Measurements from ENCODE around the gene ZNF23. TPM values are rescaled to one million over a fixed set of nuclear protein-coding genes. Genes with fewer than 3 reads are reported as not detected.

The ZNF23 gene
- total RNA-seq, 3 donors from 2014 or later (not counting 1 experiment from before 2014, with no cell fraction given), result 7.2 to 8.9 (median 7.8) TPM

- Mint-ChIP-seq H3K4me1 (no peaks in the 10 kb centered on the region), H3K27ac (no peak overlapping the region), H3K9me3 (no peaks in the 10 kb centered on the region), H3K4me3 (no peak overlapping the region), H3K36me3 (no peaks in the 10 kb centered on the region), H3K27me3 (ENCODE audit: low read depth in 2 of 2) (peaks cover 30 to 42% of the 10 kb centered on the region in 2 donors)
- H3K36me3 ChIP-seq (ENCODE audit: control insufficient read depth, insufficient read depth, low read length), result no peaks in the 10 kb centered on the region
- no peak overlapping the region for H3K4me3 ChIP-seq (ENCODE audit: low read length)
- ATAC-seq, result peak in 1 of 3 donors; percentile 61
- H3K27ac ChIP-seq (ENCODE audit: low read length), result no peak overlapping the region
- 3% methylated on average over 48 of the region's 48 CpGs for WGBS (ENCODE audit: insufficient coverage)
- H3K4me1 ChIP-seq (ENCODE audit: control insufficient read depth, insufficient read depth, low read length), result no peaks in the 10 kb centered on the region
- no peaks in the 10 kb centered on the region for H3K27me3 ChIP-seq (ENCODE audit: control insufficient read depth, insufficient read depth, low read length)
- peak in 1 of 2 donors; percentile 84 for DNase-seq
- TF ChIP-seq CTCF (IDR thresholded peaks at IDR 0.05), result no peak
- intact Hi-C loops (cut with micrococcal nuclease), result no loop called here
- H3K9me3 ChIP-seq (ENCODE audit: control insufficient read depth, insufficient read depth, low read length), result no peaks in the 10 kb centered on the region
Observed at GRCh38 chr16:71426069-71426879, 35.8 kb downstream of the ZNF23 start.

GRCh38 chr16:71425746-71426068 lies 36.3 kb downstream of the ZNF23 start:
- Histone ChIP-seq H3K9me3 (ENCODE audit: control insufficient read depth, insufficient read depth, low read length) (no peaks in the 10 kb centered on the region), H3K27ac (ENCODE audit: low read length) (no peak overlapping the region), H3K36me3 (ENCODE audit: control insufficient read depth, insufficient read depth, low read length) (no peaks in the 10 kb centered on the region), H3K4me3 (ENCODE audit: low read length) (no peak overlapping the region), H3K4me1 (ENCODE audit: control insufficient read depth, insufficient read depth, low read length) (no peaks in the 10 kb centered on the region), H3K27me3 (ENCODE audit: control insufficient read depth, insufficient read depth, low read length) (no peaks in the 10 kb centered on the region)
- intact Hi-C loops (cut with micrococcal nuclease), result no loop called here
- Mint-ChIP-seq H3K27ac (no peak overlapping the region), H3K4me3 (no peak overlapping the region), H3K4me1 (no peaks in the 10 kb centered on the region), H3K27me3 (ENCODE audit: low read depth in 2 of 2) (peaks cover 30 to 46% of the 10 kb centered on the region in 2 donors), H3K36me3 (no peaks in the 10 kb centered on the region), H3K9me3 (no peaks in the 10 kb centered on the region)
- TF ChIP-seq CTCF (IDR thresholded peaks at IDR 0.05), result no peak
- no peak for ATAC-seq
- no peak for DNase-seq
- 16% methylated on average over 18 of the region's 18 CpGs for WGBS (ENCODE audit: insufficient coverage)

- Mint-ChIP-seq H3K27me3 (ENCODE audit: low read depth in 2 of 2) (peaks cover 30 to 51% of the 10 kb centered on the region in 2 donors), H3K4me3 (no peak overlapping the region), H3K27ac (no peak overlapping the region), H3K36me3 (no peaks in the 10 kb centered on the region), H3K9me3 (no peaks in the 10 kb centered on the region), H3K4me1 (no peaks in the 10 kb centered on the region)
- no peaks in the 10 kb centered on the region for H3K36me3 ChIP-seq (ENCODE audit: control insufficient read depth, insufficient read depth, low read length)
- H3K4me1 ChIP-seq (ENCODE audit: control insufficient read depth, insufficient read depth, low read length), result no peaks in the 10 kb centered on the region
- 80% methylated on average over 6 of the region's 6 CpGs for WGBS (ENCODE audit: insufficient coverage)
- H3K27ac ChIP-seq (ENCODE audit: low read length), result no peak overlapping the region
- DNase-seq (no peak), ATAC-seq (no peak)
- no peak overlapping the region for H3K4me3 ChIP-seq (ENCODE audit: low read length)
- no peaks in the 10 kb centered on the region for H3K27me3 ChIP-seq (ENCODE audit: control insufficient read depth, insufficient read depth, low read length)
- no peaks in the 10 kb centered on the region for H3K9me3 ChIP-seq (ENCODE audit: control insufficient read depth, insufficient read depth, low read length)
- intact Hi-C loops (cut with micrococcal nuclease), result no loop called here
- TF ChIP-seq CTCF (IDR thresholded peaks at IDR 0.05), result no peak
Observed at GRCh38 chr16:71424626-71425025, 37.4 kb downstream of the ZNF23 start.

- intact Hi-C loops (cut with micrococcal nuclease), result no loop called here
- ATAC-seq, result no peak
- Histone ChIP-seq H3K4me1 (ENCODE audit: control insufficient read depth, insufficient read depth, low read length) (no peaks in the 10 kb centered on the region), H3K27ac (ENCODE audit: low read length) (no peak overlapping the region), H3K36me3 (ENCODE audit: control insufficient read depth, insufficient read depth, low read length) (no peaks in the 10 kb centered on the region), H3K4me3 (ENCODE audit: low read length) (no peak overlapping the region), H3K9me3 (ENCODE audit: control insufficient read depth, insufficient read depth, low read length) (no peaks in the 10 kb centered on the region), H3K27me3 (ENCODE audit: control insufficient read depth, insufficient read depth, low read length) (no peaks in the 10 kb centered on the region)
- Mint-ChIP-seq H3K9me3 (no peaks in the 10 kb centered on the region), H3K36me3 (no peaks in the 10 kb centered on the region), H3K4me3 (no peak overlapping the region), H3K27me3 (ENCODE audit: low read depth in 2 of 2) (peaks cover 30 to 45% of the 10 kb centered on the region in 2 donors), H3K27ac (no peak overlapping the region), H3K4me1 (no peaks in the 10 kb centered on the region)
- no peak for TF ChIP-seq CTCF (IDR thresholded peaks at IDR 0.05)
- 73% methylated on average over 7 of the region's 7 CpGs for WGBS (ENCODE audit: insufficient coverage)
- DNase-seq, result no peak
Observed at GRCh38 chr16:71423865-71424264, 38.2 kb downstream of the ZNF23 start.
